ENCODE measurements around the gene TWIST2.

- TF ChIP-seq POLR2AphosphoS5 (IDR thresholded peaks at IDR 0.05; ENCODE audit: low read depth, low read length): no peak
- TF ChIP-seq REST (IDR thresholded peaks at IDR 0.05; ENCODE audit: insufficient read depth in 1 of 2, low read depth in 2 of 2, low read length in 2 of 2): no peak
- no peak for TF ChIP-seq TAF1 (IDR thresholded peaks at IDR 0.05; ENCODE audit: borderline replicate concordance, insufficient read depth, low read length)
- no peak for TF ChIP-seq FOXP2 (optimal IDR thresholded peaks at IDR 0.05; ENCODE audit: borderline replicate concordance, extremely low read depth, extremely low read length, insufficient read depth)
Measured at GRCh38 chr2:238927746-238928519, 80.0 kb downstream of the TWIST2 start.
